Measurements from ENCODE around the gene PTOV1. TPM values are rescaled to one million over a fixed set of nuclear protein-coding genes. Genes with fewer than 3 reads are reported as not detected.

Gene PTOV1
- total and polyA plus RNA-seq, 10 of the 15 experiments (the other 5 are each of a cell fraction or from before 2014, with no cell fraction given): 3.2 to 83.5 (median 22.3) TPM

- TF ChIP-seq MXI1 (IDR thresholded peaks at IDR 0.05; ENCODE audit: low read depth, low read length): no peak
- no peak for TF ChIP-seq HSF1 (IDR thresholded peaks at IDR 0.05; ENCODE audit: low read depth, low read length)
- no peak for TF ChIP-seq PBX3 (IDR thresholded peaks at IDR 0.05; ENCODE audit: insufficient replicate concordance, low read depth, low read length)
- no peak for TF ChIP-seq SREBF1 (IDR thresholded peaks at IDR 0.05; ENCODE audit: low read length)
- peak; percentile 50; the same call in 1 of the 2 replicates for TF ChIP-seq ATF7 (IDR thresholded peaks at IDR 0.05; ENCODE audit: low read depth)
- no peak for TF ChIP-seq CHD1 (IDR thresholded peaks at IDR 0.05; ENCODE audit: low read depth, low read length)
- no peak for TF ChIP-seq SMARCA5 (IDR thresholded peaks at IDR 0.05)
- TF ChIP-seq NRF1 (conservative IDR thresholded peaks at IDR 0.05; ENCODE audit: low read depth, low read length): no peak
- TF ChIP-seq SIN3A (IDR thresholded peaks at IDR 0.05; ENCODE audit: low read depth, low read length): no peak
- no peak for TF ChIP-seq TCF7 (IDR thresholded peaks at IDR 0.05; ENCODE audit: borderline replicate concordance)
- no peak for TF ChIP-seq RB1 (IDR thresholded peaks at IDR 0.05; ENCODE audit: borderline replicate concordance)
- no peak for TF ChIP-seq ESRRA (IDR thresholded peaks at IDR 0.05; ENCODE audit: low read length)
- no peak for TF ChIP-seq SMAD1 (IDR thresholded peaks at IDR 0.05; ENCODE audit: low read depth, partially characterized antibody)
- no peak for TF ChIP-seq MTA3 (IDR thresholded peaks at IDR 0.05; ENCODE audit: borderline replicate concordance, low read length)
- TF ChIP-seq ZZZ3 (IDR thresholded peaks at IDR 0.05; ENCODE audit: control insufficient read depth, insufficient read length, low read depth): no peak
- no peak for TF ChIP-seq FOXM1 (IDR thresholded peaks at IDR 0.05; ENCODE audit: low read depth, low read length)
- no peak for TF ChIP-seq YY1 (IDR thresholded peaks at IDR 0.05; ENCODE audit: low read depth, low read length)
- TF ChIP-seq STAT1 (conservative IDR thresholded peaks at IDR 0.05): no peak
- no peak for TF ChIP-seq IRF3 (IDR thresholded peaks at IDR 0.05)
- peak; percentile 88 for TF ChIP-seq SPI1 (IDR thresholded peaks at IDR 0.05; ENCODE audit: borderline replicate concordance, insufficient read depth, low read depth, low read length)
- no peak for TF ChIP-seq BACH1 (IDR thresholded peaks at IDR 0.05; ENCODE audit: borderline replicate concordance)
- no peak; the same call in 1 of the 2 replicates for TF ChIP-seq MLLT1 (IDR thresholded peaks at IDR 0.05)
Measured at GRCh38 chr19:49843265-49843664, 7.7 kb upstream of the PTOV1 start (continued).

Measured in GM12878 (cell line).